IMR-90 (cell line): ENCODE data around the gene GPRC5B. TPM values are rescaled to one million over a fixed set of nuclear protein-coding genes. Genes with fewer than 3 reads are reported as not detected.
A peak's percentile ranks its signal among the peaks of the same experiment; 100 is the strongest.

Experiments
- ATAC-seq: fragments of 200-7000 bp; cut with Tn5 transposase; 2 replicates; pipeline ENCODE4 v1.9.1; 2020; ENCODE audit warnings: low read depth, mild to moderate bottlenecking, moderate library complexity
- BruUV-seq: library from RNA; stranded (reverse); fragments of 400-500 nt; replicated peaks from 2 replicates; lab custom pipeline; 2021; lab: Mats Ljungman, UMichigan
- CTCF ChIA-PET: fragments of 300-600 bp; formaldehyde crosslinking; extraction: SDS; loops from one replicate; lab custom pipeline; 2021; ENCODE audit warnings: antibody characterized with exemption; lab: Yijun Ruan, JAX
- POLR2A ChIA-PET: fragments of 300-600 bp; sonication (Branson Sonifier 250); formaldehyde crosslinking; loops from one replicate; lab custom pipeline; 2022; ENCODE audit warnings: antibody characterized with exemption; ENCODE audit not compliant: unreplicated experiment; lab: Charles Lee
- DNase-seq: peaks from one replicate; pipeline ENCODE4 v3.0.0; 2013
- H2AFZ ChIP-seq: replicated peaks from 2 replicates; pipeline ENCODE3; 2013; ENCODE audit warnings: low read length, mild to moderate bottlenecking; ENCODE audit not compliant: poor library complexity
- H2AK5ac ChIP-seq: 2 replicates; pipeline ENCODE4 v1.6.1; 2013; ENCODE audit warnings: low read depth, low read length, inconsistent platforms
- H2AK9ac ChIP-seq: replicated peaks from 2 replicates; pipeline ENCODE3; 2013; ENCODE audit warnings: mild to moderate bottlenecking, low read depth, low read length, moderate library complexity; ENCODE audit not compliant: poor library complexity
- H2BK120ac ChIP-seq: 2 replicates; pipeline ENCODE4 v1.6.1; 2013; ENCODE audit warnings: low read depth, low read length, inconsistent platforms
- H2BK15ac ChIP-seq: 3 replicates; pipeline ENCODE4 v1.6.1; 2013; ENCODE audit warnings: low read depth, low read length, inconsistent platforms
- H2BK20ac ChIP-seq: 2 replicates; pipeline ENCODE4 v1.6.1; 2013; ENCODE audit warnings: low read depth, mild to moderate bottlenecking, inconsistent platforms, low read length, moderate library complexity
- H2BK5ac ChIP-seq: 2 replicates; pipeline ENCODE4 v1.6.1; 2013; ENCODE audit warnings: mild to moderate bottlenecking, low read depth, low read length, inconsistent platforms; ENCODE audit not compliant: poor library complexity, severe bottlenecking
- H3K14ac ChIP-seq: replicated peaks from 2 replicates; pipeline ENCODE4 v1.6.1; 2013; ENCODE audit warnings: low read depth, low read length, inconsistent platforms
- H3K18ac ChIP-seq: 2 replicates; pipeline ENCODE4 v1.6.1; 2013; ENCODE audit warnings: low read depth, low read length, control low read depth
- H3K23ac ChIP-seq: 2 replicates; pipeline ENCODE4 v1.6.1; 2013; ENCODE audit warnings: low read depth, low read length, inconsistent platforms
- H3K27ac ChIP-seq: 2 replicates; pipeline ENCODE4 v1.5.1; 2013; ENCODE audit warnings: mild to moderate bottlenecking, control low read depth, low read length; ENCODE audit not compliant: insufficient read depth
- H3K27me3 ChIP-seq: 2 replicates; pipeline ENCODE4 v1.6.1; 2013; ENCODE audit warnings: low read length; ENCODE audit not compliant: control insufficient read depth, insufficient read depth
- H3K36me3 ChIP-seq: 2 replicates; pipeline ENCODE4 v1.6.1; 2013; ENCODE audit warnings: low read length, mixed read lengths; ENCODE audit not compliant: control insufficient read depth, insufficient read depth
- H3K4ac ChIP-seq: 2 replicates; pipeline ENCODE4 v1.6.1; 2013; ENCODE audit warnings: low read depth, low read length, inconsistent platforms
- H3K4me1 ChIP-seq: 2 replicates; pipeline ENCODE4 v1.6.1; 2013; ENCODE audit warnings: low read length, mixed read lengths; ENCODE audit not compliant: control insufficient read depth, insufficient read depth
- H3K4me2 ChIP-seq: 2 replicates; pipeline ENCODE4 v1.6.1; 2013; ENCODE audit warnings: low read depth, mild to moderate bottlenecking, control low read depth, low read length, moderate library complexity
- H3K4me3 ChIP-seq: 2 replicates; pipeline ENCODE4 v1.5.1; 2013; ENCODE audit warnings: low read depth, mild to moderate bottlenecking, control low read depth, low read length, moderate library complexity; ENCODE audit not compliant: insufficient read depth
- H3K56ac ChIP-seq: 2 replicates; pipeline ENCODE4 v1.6.1; 2013; ENCODE audit warnings: low read length, inconsistent platforms; ENCODE audit not compliant: insufficient read depth; ENCODE audit errors: extremely low read depth
- H3K79me1 ChIP-seq, 2 experiments: 2 replicates each; pipeline ENCODE4 v1.6.1; 2013; ENCODE audit warnings: low read length in 2 of 2, inconsistent platforms in 1 of 2, low read depth in 1 of 2
- H3K9ac ChIP-seq: 2 replicates; pipeline ENCODE4 v1.6.1; 2013; ENCODE audit warnings: low read depth, low read length, control low read depth
- H3K9me1 ChIP-seq: 2 replicates; pipeline ENCODE4 v1.6.1; 2013; ENCODE audit warnings: low read length, inconsistent platforms; ENCODE audit not compliant: insufficient read depth
- H3K9me3 ChIP-seq: 2 replicates; pipeline ENCODE4 v1.6.1; 2013; ENCODE audit warnings: low read length; ENCODE audit not compliant: control insufficient read depth, insufficient read depth
- H4K20me1 ChIP-seq: 2 replicates; pipeline ENCODE4 v1.6.1; 2013; ENCODE audit warnings: low read length, inconsistent platforms; ENCODE audit not compliant: insufficient read depth
- H4K5ac ChIP-seq: 2 replicates; pipeline ENCODE4 v1.6.1; 2013; ENCODE audit warnings: mild to moderate bottlenecking, low read depth, low read length, control low read depth
- H4K8ac ChIP-seq, 2 experiments: 2 replicates each; pipeline ENCODE4 v1.6.1; 2013; ENCODE audit warnings: low read depth in 2 of 2, low read length in 2 of 2, control low read depth in 1 of 2, inconsistent platforms in 1 of 2
- H4K91ac ChIP-seq: 2 replicates; pipeline ENCODE4 v1.6.1; 2013; ENCODE audit warnings: low read depth, low read length, inconsistent platforms; ENCODE audit not compliant: insufficient read depth
- CHD1 ChIP-seq: IDR thresholded peaks from 2 replicates; pipeline ENCODE4 v1.6.1; 2012; ENCODE audit warnings: low read depth, low read length, improper control_type of control experiment
- ELK1 ChIP-seq: fragments of 150-350 bp; IDR thresholded peaks from 2 replicates; pipeline ENCODE4 v1.6.1; 2016; ENCODE audit warnings: low read depth, mild to moderate bottlenecking, low read length, moderate library complexity, borderline replicate concordance
- MAZ ChIP-seq: IDR thresholded peaks from 2 replicates; pipeline ENCODE4 v1.6.1; 2012; ENCODE audit warnings: low read depth, mild to moderate bottlenecking, low read length, improper control_type of control experiment, moderate library complexity, borderline replicate concordance
- MXI1 ChIP-seq: IDR thresholded peaks from 2 replicates; pipeline ENCODE4 v1.6.1; 2012; ENCODE audit warnings: low read depth, mild to moderate bottlenecking, low read length, moderate library complexity, borderline replicate concordance
- RAD21 ChIP-seq: IDR thresholded peaks from 2 replicates; pipeline ENCODE4 v1.6.1; 2012; ENCODE audit warnings: low read length, improper control_type of control experiment
- RCOR1 ChIP-seq: IDR thresholded peaks from 2 replicates; pipeline ENCODE4 v1.6.1; 2012; ENCODE audit warnings: mild to moderate bottlenecking, low read length, improper control_type of control experiment; ENCODE audit not compliant: insufficient replicate concordance
- RFX5 ChIP-seq: IDR thresholded peaks from 2 replicates; pipeline ENCODE4 v1.8.0; 2012; ENCODE audit warnings: low read depth, mild to moderate bottlenecking, low read length, moderate library complexity
- SMC3 ChIP-seq: fragments of 150-350 bp; IDR thresholded peaks from 2 replicates; pipeline ENCODE4 v1.6.1; 2016; ENCODE audit warnings: low read depth, mild to moderate bottlenecking, antibody characterized with exemption, low read length, moderate library complexity
- WGBS, 2 experiments: methylation state at CpG; one replicate each; pipeline versions ENCODE4 v1.1.5 to v1.1.7; 2013; ENCODE audit warnings: missing lambda C conversion rate in 2 of 2; ENCODE audit not compliant: insufficient read length in 1 of 2; ENCODE audit errors: extremely low coverage in 2 of 2; 5-methylcytosine and 5-hydroxymethylcytosine counted together
- dilution Hi-C: fragments of 300-500 bp; cut with HindIII; formaldehyde crosslinking; loops from one replicate; pipeline ENCODE4 v1.14.3; 2018; ENCODE audit warnings: low sequenced_read_pairs; ENCODE audit not compliant: unreplicated experiment
- in situ Hi-C: fragments of 300-500 bp; cut with MboI; formaldehyde crosslinking; loops from 3 replicates; pipeline ENCODE4 v1.14.3; 2019; ENCODE audit warnings: low sequenced_read_pairs, inconsistent platforms, mixed read lengths
- intact Hi-C: fragments of 100-400 bp; cut with micrococcal nuclease; formaldehyde crosslinking; loops from 2 replicates; pipeline ENCODE4 v1.10.0; 2022
- polyA plus RNA-seq, 3 experiments: library from polyadenylated mRNA; depleted of rRNA; stranded (reverse); fragments of >200 nt; gene quantifications; 2 replicates each; pipeline ENCODE4 v1.2.3, GENCODE V29; 2012; ENCODE audit warnings: low replicate concordance in 1 of 3
- total RNA-seq: library from RNA; depleted of rRNA; stranded (reverse); fragments of >200 nt; gene quantifications from 2 replicates; pipeline ENCODE4 v1.2.3, GENCODE V29; 2012
- TF ChIP-seq, protein P1 (sequence below): conservative IDR thresholded peaks from 2 replicates; pipeline ENCODE4 v1.5.1; 2012; ENCODE audit warnings: mild to moderate bottlenecking, low read depth, low read length, improper control_type of control experiment
- TF ChIP-seq, protein P2 (sequence below): fragments of 150-350 bp; IDR thresholded peaks from 2 replicates; pipeline ENCODE4 v1.6.1; 2017; ENCODE audit warnings: mild to moderate bottlenecking, antibody characterized with exemption, low read length, low read depth

The GPRC5B gene
- total and polyA plus RNA-seq, 2 of the 4 experiments (the other 2 are of a cell fraction) = 2.5 to 8.5 TPM

DNA sequence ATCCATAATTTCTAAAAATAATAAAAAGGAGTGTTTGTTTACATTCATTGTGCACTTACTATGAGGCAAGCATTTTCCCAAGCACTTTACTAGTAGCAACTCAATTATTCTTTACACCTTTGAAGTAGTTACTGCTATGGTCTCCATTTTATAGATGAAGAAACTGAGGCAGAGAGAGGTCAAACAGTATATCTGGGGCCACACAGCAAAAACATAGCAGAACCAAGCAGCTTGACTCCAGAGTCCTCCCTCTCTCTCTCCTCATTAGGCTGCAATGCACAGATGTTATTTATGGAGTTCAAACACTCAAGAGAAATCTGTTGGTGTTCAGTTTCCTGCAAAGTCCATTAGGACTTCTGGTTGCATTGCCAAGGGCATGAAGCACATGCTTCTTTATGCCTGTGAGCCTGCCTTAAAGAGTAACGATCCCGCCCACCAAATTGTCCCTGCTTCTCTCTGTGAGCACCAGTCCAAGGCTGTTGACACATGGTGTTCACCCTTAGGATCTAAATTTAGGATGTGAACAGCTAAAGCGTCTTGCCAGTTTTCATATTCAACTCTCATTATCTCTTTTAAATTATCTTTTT is 44.0 kb downstream of the GPRC5B start:
- ChIA-PET CTCF (no interaction called here), POLR2A (no interaction called here)
- Histone ChIP-seq H3K56ac (no peak overlapping the region), H2AFZ (no peak overlapping the region), H3K79me1 (no peaks in the 10 kb centered on the region), H4K91ac (no peak overlapping the region), H3K4ac (no peak overlapping the region), H3K9ac (no peak overlapping the region), H4K8ac (no peak overlapping the region), H2BK120ac (no peak overlapping the region), H3K4me1 (peaks cover 5% of the 10 kb centered on the region), H2AK9ac (no peak overlapping the region), H2BK5ac (no peak overlapping the region), H3K4me2 (no peak overlapping the region), H3K23ac (0 out of 2 replicates have a peak overlapping the region, but pooled peaks have one; percentile 20), H3K27me3 (no peaks in the 10 kb centered on the region; the same call in 1 of the 2 replicates), H2BK15ac (no peak overlapping the region), H3K14ac (peak overlapping the region; percentile 30; the same call in 1 of the 2 replicates), H3K4me3 (no peak overlapping the region), H3K9me1 (no peaks in the 10 kb centered on the region), H4K20me1 (no peaks in the 10 kb centered on the region), H3K18ac (no peak overlapping the region), H3K36me3 (no peaks in the 10 kb centered on the region), H2BK20ac (no peak overlapping the region; the same call in 1 of the 2 replicates), H4K5ac (no peak overlapping the region), H3K9me3 (no peaks in the 10 kb centered on the region), H3K27ac (no peak overlapping the region), H2AK5ac (no peak overlapping the region)
- dilution Hi-C loops (no loop called here), intact Hi-C loops (no loop called here), in situ Hi-C loops (no loop called here)
- no peak for ATAC-seq
- DNase-seq = no peak
- no CpG with 5 or more reads among the region's 3 CpGs for WGBS, 2 experiments
- TF ChIP-seq RAD21 = no peak
- TF ChIP-seq MXI1 = no peak
- no peak for TF ChIP-seq MAZ
- TF ChIP-seq, protein P1, sequence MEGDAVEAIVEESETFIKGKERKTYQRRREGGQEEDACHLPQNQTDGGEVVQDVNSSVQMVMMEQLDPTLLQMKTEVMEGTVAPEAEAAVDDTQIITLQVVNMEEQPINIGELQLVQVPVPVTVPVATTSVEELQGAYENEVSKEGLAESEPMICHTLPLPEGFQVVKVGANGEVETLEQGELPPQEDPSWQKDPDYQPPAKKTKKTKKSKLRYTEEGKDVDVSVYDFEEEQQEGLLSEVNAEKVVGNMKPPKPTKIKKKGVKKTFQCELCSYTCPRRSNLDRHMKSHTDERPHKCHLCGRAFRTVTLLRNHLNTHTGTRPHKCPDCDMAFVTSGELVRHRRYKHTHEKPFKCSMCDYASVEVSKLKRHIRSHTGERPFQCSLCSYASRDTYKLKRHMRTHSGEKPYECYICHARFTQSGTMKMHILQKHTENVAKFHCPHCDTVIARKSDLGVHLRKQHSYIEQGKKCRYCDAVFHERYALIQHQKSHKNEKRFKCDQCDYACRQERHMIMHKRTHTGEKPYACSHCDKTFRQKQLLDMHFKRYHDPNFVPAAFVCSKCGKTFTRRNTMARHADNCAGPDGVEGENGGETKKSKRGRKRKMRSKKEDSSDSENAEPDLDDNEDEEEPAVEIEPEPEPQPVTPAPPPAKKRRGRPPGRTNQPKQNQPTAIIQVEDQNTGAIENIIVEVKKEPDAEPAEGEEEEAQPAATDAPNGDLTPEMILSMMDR = no peak
- no peak for TF ChIP-seq RCOR1
- TF ChIP-seq SMC3 = no peak
- no peak for TF ChIP-seq CHD1
- TF ChIP-seq, protein P2, sequence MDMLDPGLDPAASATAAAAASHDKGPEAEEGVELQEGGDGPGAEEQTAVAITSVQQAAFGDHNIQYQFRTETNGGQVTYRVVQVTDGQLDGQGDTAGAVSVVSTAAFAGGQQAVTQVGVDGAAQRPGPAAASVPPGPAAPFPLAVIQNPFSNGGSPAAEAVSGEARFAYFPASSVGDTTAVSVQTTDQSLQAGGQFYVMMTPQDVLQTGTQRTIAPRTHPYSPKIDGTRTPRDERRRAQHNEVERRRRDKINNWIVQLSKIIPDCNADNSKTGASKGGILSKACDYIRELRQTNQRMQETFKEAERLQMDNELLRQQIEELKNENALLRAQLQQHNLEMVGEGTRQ = no peak
- no peak for TF ChIP-seq RFX5
- no peak for TF ChIP-seq ELK1
- BruUV-seq = no TSS peak
